Measurements from ENCODE around the gene SH3D19. TPM values are rescaled to one million over a fixed set of nuclear protein-coding genes. Genes with fewer than 3 reads are reported as not detected.

Gene SH3D19
- total RNA-seq, 5 donors from 2014 or later (not counting 1 experiment from before 2014, with no cell fraction given): 0.38 to 0.66 (median 0.51) TPM; not detected in 1

DNA sequence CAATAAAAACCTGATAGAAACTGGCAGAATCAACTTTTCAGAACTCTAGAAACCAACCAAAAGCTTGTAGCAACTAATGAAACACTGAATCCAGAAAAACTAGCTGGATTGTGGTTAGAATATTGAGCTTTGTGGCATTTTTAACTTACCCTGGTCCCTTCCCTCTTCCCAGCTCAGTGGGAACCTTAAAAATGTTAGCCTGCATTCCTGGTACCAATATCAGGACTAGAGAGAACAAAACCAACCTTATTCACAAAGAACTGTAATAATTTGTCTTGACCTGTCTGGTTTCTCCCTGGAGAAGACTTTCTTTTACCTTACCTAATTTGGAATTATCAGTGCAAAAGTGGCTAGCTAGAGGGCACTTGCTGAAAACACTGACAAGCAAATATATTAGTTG, 21.2 kb downstream of the SH3D19 start:
- Mint-ChIP-seq H3K9me3 (no peaks in the 10 kb centered on the region), H3K27ac (no peak overlapping the region), H3K27me3 (peaks cover 4 to 10% of the 10 kb centered on the region in 2 donors), H3K36me3 (no peaks in the 10 kb centered on the region), H3K4me3 (no peak overlapping the region), H3K4me1 (no peaks in the 10 kb centered on the region)
- no peak overlapping the region for H3K27ac ChIP-seq (ENCODE audit: low read length)
- ATAC-seq (replicated peaks in 1 of 4) (no peak), DNase-seq (no peak)
- POLR2A ChIA-PET: no interaction called here
- no peaks in the 10 kb centered on the region for H3K9me3 ChIP-seq
- peaks cover 0 to 3% of the 10 kb centered on the region in 2 experiments for H3K27me3 ChIP-seq (replicated peaks in 1 of 2; ENCODE audit: control insufficient read depth in 2 of 2, extremely low read depth in 1 of 2, insufficient read depth in 2 of 2, low read length in 1 of 2)
- H3K4me1 ChIP-seq (ENCODE audit: control insufficient read depth in 1 of 2, extremely low read depth in 1 of 2, insufficient read depth in 2 of 2, low read length in 2 of 2): no peaks in the 10 kb centered on the region
- no peaks in the 10 kb centered on the region for H3K36me3 ChIP-seq (ENCODE audit: control insufficient read depth in 2 of 2, extremely low read depth in 1 of 2, insufficient read depth in 1 of 2, low read length in 1 of 2)
- CTCF ChIA-PET: interaction anchor here in 1 of 2 donors (0.8 kb wide), 1 partner anchor 8 kb away, joined by 4 read pairs; no protein-coding TSS in a partner anchor
- no peak overlapping the region for H3K4me3 ChIP-seq (ENCODE audit: control insufficient read depth in 1 of 2, extremely low read depth in 1 of 2, low read length in 1 of 2)

DNA sequence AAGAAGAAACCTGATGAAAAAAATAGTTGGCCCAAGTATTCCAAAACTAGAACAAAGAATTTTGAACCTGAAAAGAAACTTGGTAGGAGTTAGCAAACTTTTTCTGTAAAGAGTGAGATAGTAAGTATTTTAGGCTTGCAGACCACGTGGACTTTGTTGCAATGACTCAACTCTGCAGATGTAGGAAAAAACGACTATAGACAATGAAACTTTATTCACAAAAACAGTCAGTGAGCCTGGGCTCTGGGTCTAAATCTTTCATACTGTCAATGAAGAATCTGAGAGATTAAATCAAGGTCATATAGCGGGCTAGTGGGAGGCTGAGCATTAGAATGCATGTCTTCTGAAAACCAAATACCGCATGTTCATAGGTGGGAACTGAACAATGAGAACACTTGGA, 23.0 kb downstream of the SH3D19 start:
- Histone ChIP-seq H3K4me3 (ENCODE audit: control insufficient read depth in 1 of 2, extremely low read depth in 1 of 2, low read length in 1 of 2) (no peak overlapping the region), H3K4me1 (ENCODE audit: control insufficient read depth in 1 of 2, extremely low read depth in 1 of 2, insufficient read depth in 2 of 2, low read length in 2 of 2) (no peaks in the 10 kb centered on the region), H3K27ac (ENCODE audit: low read length) (no peak overlapping the region), H3K9me3 (no peaks in the 10 kb centered on the region), H3K36me3 (ENCODE audit: control insufficient read depth in 2 of 2, extremely low read depth in 1 of 2, insufficient read depth in 1 of 2, low read length in 1 of 2) (no peaks in the 10 kb centered on the region), H3K27me3 (replicated peaks in 1 of 2; ENCODE audit: control insufficient read depth in 2 of 2, extremely low read depth in 1 of 2, insufficient read depth in 2 of 2, low read length in 1 of 2) (peaks cover 0 to 2% of the 10 kb centered on the region in 2 experiments)
- ATAC-seq (replicated peaks in 1 of 4) (no peak), DNase-seq (no peak)
- Mint-ChIP-seq H3K27ac (no peak overlapping the region), H3K9me3 (no peaks in the 10 kb centered on the region), H3K4me3 (no peak overlapping the region), H3K27me3 (peaks cover 3 to 7% of the 10 kb centered on the region in 2 donors), H3K36me3 (no peaks in the 10 kb centered on the region), H3K4me1 (no peaks in the 10 kb centered on the region)
- ChIA-PET CTCF (no interaction called here), POLR2A (no interaction called here)
- WGBS (ENCODE audit: insufficient coverage): 90% methylated on average over 2 of the region's 4 CpGs

DNA sequence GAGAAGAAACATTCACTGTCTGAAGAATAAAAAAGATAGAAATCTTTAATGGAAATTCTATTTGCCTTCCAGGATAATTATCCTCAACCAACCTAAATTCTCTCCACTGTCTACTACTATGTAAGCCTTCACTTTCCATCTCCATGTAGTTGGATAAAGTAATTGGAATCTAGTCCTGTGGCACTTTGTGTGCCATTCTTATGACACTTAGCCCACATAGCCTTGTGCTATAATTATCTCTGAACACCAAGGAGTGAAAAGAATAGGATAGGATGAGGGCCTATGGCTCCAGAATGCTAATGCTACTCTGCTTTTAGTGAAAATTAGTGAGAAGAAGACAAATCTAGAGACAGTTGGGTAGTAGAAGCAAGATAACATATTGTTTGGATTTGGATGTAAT, 28.2 kb downstream of the SH3D19 start:
- H3K4me1 Mint-ChIP-seq: no peaks in the 10 kb centered on the region
- Histone ChIP-seq H3K4me3 (ENCODE audit: control insufficient read depth in 1 of 2, extremely low read depth in 1 of 2, low read length in 1 of 2) (no peak overlapping the region), H3K27ac (ENCODE audit: low read length) (no peak overlapping the region), H3K9me3 (no peaks in the 10 kb centered on the region), H3K36me3 (ENCODE audit: control insufficient read depth in 2 of 2, extremely low read depth in 1 of 2, insufficient read depth in 1 of 2, low read length in 1 of 2) (no peaks in the 10 kb centered on the region), H3K27me3 (replicated peaks in 1 of 2; ENCODE audit: control insufficient read depth in 2 of 2, extremely low read depth in 1 of 2, insufficient read depth in 2 of 2, low read length in 1 of 2) (no peaks in the 10 kb centered on the region), H3K4me1 (ENCODE audit: control insufficient read depth in 1 of 2, extremely low read depth in 1 of 2, insufficient read depth in 2 of 2, low read length in 2 of 2) (no peaks in the 10 kb centered on the region)
- H3K27ac Mint-ChIP-seq: no peak overlapping the region
- no peaks in the 10 kb centered on the region for H3K36me3 Mint-ChIP-seq
- ATAC-seq (replicated peaks in 1 of 4) (no peak), DNase-seq (no peak)
- H3K9me3 Mint-ChIP-seq: no peaks in the 10 kb centered on the region
- CTCF ChIA-PET: no interaction called here
- POLR2A ChIA-PET: no interaction called here
- no peak overlapping the region for H3K4me3 Mint-ChIP-seq
- H3K27me3 Mint-ChIP-seq: peaks cover 0 to 6% of the 10 kb centered on the region in 2 donors

DNA sequence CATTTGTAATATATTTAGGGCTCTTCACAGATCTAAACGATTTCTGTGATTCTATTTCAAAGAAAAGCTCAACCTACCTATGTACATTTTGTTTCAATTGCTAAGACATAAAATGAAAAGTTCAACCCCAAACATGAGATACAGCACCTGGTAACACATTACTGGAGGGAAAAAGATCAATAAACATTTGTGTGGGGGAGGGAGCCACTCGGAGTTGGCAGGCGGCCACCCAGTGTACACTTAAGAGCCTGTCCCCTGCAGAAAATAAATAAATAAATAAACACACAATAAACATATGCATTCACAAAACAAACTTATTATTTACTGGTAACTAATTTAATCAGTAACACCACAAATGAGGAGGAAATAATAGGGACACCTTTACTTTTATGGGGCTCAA, 29.2 kb downstream of the SH3D19 start:
- no peak overlapping the region for H3K27ac ChIP-seq (ENCODE audit: low read length)
- no peaks in the 10 kb centered on the region for H3K27me3 ChIP-seq (replicated peaks in 1 of 2; ENCODE audit: control insufficient read depth in 2 of 2, extremely low read depth in 1 of 2, insufficient read depth in 2 of 2, low read length in 1 of 2)
- ChIA-PET POLR2A (no interaction called here), CTCF (interaction anchor here in 1 of 2 donors (1.0 kb wide), 1 partner anchor 55 kb away, joined by 3 read pairs; no protein-coding TSS in a partner anchor)
- no peak for DNase-seq
- no peak overlapping the region for H3K4me3 ChIP-seq (ENCODE audit: control insufficient read depth in 1 of 2, extremely low read depth in 1 of 2, low read length in 1 of 2)
- no peaks in the 10 kb centered on the region for H3K9me3 ChIP-seq
- no peak for ATAC-seq (replicated peaks in 1 of 4)
- H3K36me3 ChIP-seq (ENCODE audit: control insufficient read depth in 2 of 2, extremely low read depth in 1 of 2, insufficient read depth in 1 of 2, low read length in 1 of 2): no peaks in the 10 kb centered on the region
- no peaks in the 10 kb centered on the region for H3K9me3 Mint-ChIP-seq
- H3K27ac Mint-ChIP-seq: no peak overlapping the region
- no peak overlapping the region for H3K4me3 Mint-ChIP-seq
- peaks cover 0 to 3% of the 10 kb centered on the region in 2 donors for H3K27me3 Mint-ChIP-seq
- no peaks in the 10 kb centered on the region for H3K4me1 Mint-ChIP-seq
- H3K36me3 Mint-ChIP-seq: no peaks in the 10 kb centered on the region
- WGBS (ENCODE audit: insufficient coverage): no CpG with 5 or more reads among the region's 3 CpGs
- no peaks in the 10 kb centered on the region for H3K4me1 ChIP-seq (ENCODE audit: control insufficient read depth in 1 of 2, extremely low read depth in 1 of 2, insufficient read depth in 2 of 2, low read length in 2 of 2)

DNA sequence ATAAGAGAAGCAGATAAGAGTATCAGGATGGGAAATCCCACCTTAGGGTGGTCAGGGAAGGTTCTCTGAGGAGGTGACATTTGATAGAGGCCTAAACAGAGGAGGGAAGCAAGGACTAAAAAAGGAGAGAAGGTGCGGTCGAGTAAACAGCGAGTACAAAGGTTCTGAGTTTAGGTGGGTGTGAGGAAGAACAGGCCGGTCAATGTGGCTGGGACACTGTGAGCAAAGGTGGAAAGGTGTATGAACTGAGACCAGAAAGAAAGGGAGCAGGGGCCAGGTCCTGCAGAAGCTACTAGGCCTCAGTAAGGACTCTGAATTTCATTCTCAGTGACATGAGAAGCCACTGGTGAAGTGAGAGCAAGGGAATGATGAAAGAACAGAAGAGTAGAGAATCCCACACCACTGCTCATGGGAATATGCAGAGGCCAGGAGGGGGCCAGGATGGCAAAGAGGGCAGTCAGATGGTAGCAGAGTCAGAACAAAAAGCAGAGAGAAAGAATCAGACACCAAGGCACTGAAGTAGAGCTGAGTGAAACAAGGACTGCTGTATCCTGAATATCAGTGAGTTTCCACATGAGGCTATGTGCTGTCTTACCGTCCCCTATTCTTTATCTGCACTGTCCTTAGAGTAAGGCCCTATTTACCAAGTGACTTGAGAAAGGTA, 30.4 kb downstream of the SH3D19 start:
- H3K9me3 ChIP-seq: no peaks in the 10 kb centered on the region
- H3K4me3 ChIP-seq (ENCODE audit: control insufficient read depth in 1 of 2, extremely low read depth in 1 of 2, low read length in 1 of 2): no peak overlapping the region
- no peak for DNase-seq
- CTCF ChIA-PET: interaction anchor here in 1 of 2 donors (0.7 kb wide), 1 partner anchor 113 kb away, joined by 3 read pairs; no protein-coding TSS in a partner anchor
- H3K4me1 ChIP-seq (ENCODE audit: control insufficient read depth in 1 of 2, extremely low read depth in 1 of 2, insufficient read depth in 2 of 2, low read length in 2 of 2): no peaks in the 10 kb centered on the region
- WGBS (ENCODE audit: insufficient coverage): 84% methylated on average over 3 of the region's 5 CpGs
- Mint-ChIP-seq H3K4me3 (no peak overlapping the region), H3K9me3 (no peaks in the 10 kb centered on the region), H3K36me3 (no peaks in the 10 kb centered on the region), H3K4me1 (no peaks in the 10 kb centered on the region), H3K27ac (no peak overlapping the region), H3K27me3 (peaks cover 0 to 3% of the 10 kb centered on the region in 2 donors)
- POLR2A ChIA-PET: no interaction called here
- H3K27ac ChIP-seq (ENCODE audit: low read length): no peak overlapping the region
- no peak for ATAC-seq (replicated peaks in 1 of 4)
- no peaks in the 10 kb centered on the region for H3K36me3 ChIP-seq (ENCODE audit: control insufficient read depth in 2 of 2, extremely low read depth in 1 of 2, insufficient read depth in 1 of 2, low read length in 1 of 2)
- H3K27me3 ChIP-seq (replicated peaks in 1 of 2; ENCODE audit: control insufficient read depth in 2 of 2, extremely low read depth in 1 of 2, insufficient read depth in 2 of 2, low read length in 1 of 2): no peaks in the 10 kb centered on the region

DNA sequence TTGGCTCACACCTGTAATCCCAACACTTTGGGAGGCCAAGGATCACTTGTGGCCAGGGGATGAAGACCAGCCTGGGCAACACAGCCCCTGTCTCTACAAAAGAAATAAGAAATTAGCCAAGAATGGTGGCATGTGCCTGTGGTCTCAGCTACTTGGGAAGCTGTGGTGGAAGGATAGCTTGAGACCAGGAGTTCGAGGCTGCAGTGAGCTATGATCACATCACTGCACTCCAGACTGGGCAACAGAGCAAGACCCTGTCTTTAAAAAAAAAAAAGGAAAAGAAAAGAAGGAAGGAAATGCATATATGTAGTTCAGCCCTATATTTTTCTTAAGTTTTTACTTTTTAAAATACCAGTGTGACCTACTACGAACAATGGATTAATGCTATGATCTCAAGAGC, 33.4 kb downstream of the SH3D19 start:
- Histone ChIP-seq H3K9me3 (no peaks in the 10 kb centered on the region), H3K27me3 (replicated peaks in 1 of 2; ENCODE audit: control insufficient read depth in 2 of 2, extremely low read depth in 1 of 2, insufficient read depth in 2 of 2, low read length in 1 of 2) (peaks cover 0 to 3% of the 10 kb centered on the region in 2 experiments), H3K4me1 (ENCODE audit: control insufficient read depth in 1 of 2, extremely low read depth in 1 of 2, insufficient read depth in 2 of 2, low read length in 2 of 2) (no peaks in the 10 kb centered on the region), H3K4me3 (ENCODE audit: control insufficient read depth in 1 of 2, extremely low read depth in 1 of 2, low read length in 1 of 2) (no peak overlapping the region), H3K36me3 (ENCODE audit: control insufficient read depth in 2 of 2, extremely low read depth in 1 of 2, insufficient read depth in 1 of 2, low read length in 1 of 2) (no peaks in the 10 kb centered on the region), H3K27ac (ENCODE audit: low read length) (no peak overlapping the region)
- Mint-ChIP-seq H3K36me3 (no peaks in the 10 kb centered on the region), H3K27me3 (no peaks in the 10 kb centered on the region), H3K9me3 (no peaks in the 10 kb centered on the region), H3K4me1 (no peaks in the 10 kb centered on the region), H3K27ac (no peak overlapping the region), H3K4me3 (no peak overlapping the region)
- ChIA-PET CTCF (no interaction called here), POLR2A (no interaction called here)
- ATAC-seq (replicated peaks in 1 of 4) (no peak), DNase-seq (no peak)
- 67% methylated on average over 1 of the region's 2 CpGs for WGBS (ENCODE audit: insufficient coverage)

DNA sequence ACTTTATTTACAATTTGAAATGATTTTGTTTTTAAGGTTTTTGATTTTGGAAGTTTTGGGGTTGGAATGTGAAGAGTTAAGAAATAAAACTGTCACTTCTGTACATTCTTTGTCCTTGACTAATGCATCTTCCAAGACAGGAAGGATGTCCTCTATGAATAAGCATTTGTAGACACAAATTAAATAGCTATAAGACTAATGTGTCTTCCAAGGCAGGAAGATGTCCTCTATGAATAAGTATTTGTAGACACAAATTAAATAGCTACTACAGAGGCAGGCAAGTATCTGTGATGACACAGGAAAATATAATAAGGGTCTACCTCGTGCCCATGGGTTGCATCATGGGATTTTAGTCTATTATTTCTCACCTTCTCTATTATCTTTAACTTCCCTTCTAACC, 33.9 kb downstream of the SH3D19 start:
- Histone ChIP-seq H3K9me3 (no peaks in the 10 kb centered on the region), H3K36me3 (ENCODE audit: control insufficient read depth in 2 of 2, extremely low read depth in 1 of 2, insufficient read depth in 1 of 2, low read length in 1 of 2) (no peaks in the 10 kb centered on the region), H3K4me3 (ENCODE audit: control insufficient read depth in 1 of 2, extremely low read depth in 1 of 2, low read length in 1 of 2) (no peak overlapping the region), H3K4me1 (ENCODE audit: control insufficient read depth in 1 of 2, extremely low read depth in 1 of 2, insufficient read depth in 2 of 2, low read length in 2 of 2) (no peaks in the 10 kb centered on the region), H3K27me3 (replicated peaks in 1 of 2; ENCODE audit: control insufficient read depth in 2 of 2, extremely low read depth in 1 of 2, insufficient read depth in 2 of 2, low read length in 1 of 2) (peaks cover 0 to 3% of the 10 kb centered on the region in 2 experiments), H3K27ac (ENCODE audit: low read length) (no peak overlapping the region)
- Mint-ChIP-seq H3K4me1 (no peaks in the 10 kb centered on the region), H3K36me3 (no peaks in the 10 kb centered on the region), H3K27me3 (no peaks in the 10 kb centered on the region), H3K27ac (no peak overlapping the region), H3K9me3 (no peaks in the 10 kb centered on the region), H3K4me3 (no peak overlapping the region)
- DNase-seq: no peak
- ATAC-seq (replicated peaks in 1 of 4): no peak
- WGBS (ENCODE audit: insufficient coverage): no CpG with 5 or more reads among the region's 1 CpG
- CTCF ChIA-PET: no interaction called here
- POLR2A ChIA-PET: no interaction called here
